Stimulated activated CD8-positive, alpha-beta memory T cell treated with anti-CD3 and anti-CD28 coated beads, Interleukin-15, amount 100 ng/mL, for 24 hours (primary cell): ENCODE measurements around the gene SNX19.

Experiments
- DNase-seq: peaks from one replicate; pipeline ENCODE4 v3.0.0-alpha.2; 2020; ENCODE audit warnings: low read depth

Gene SNX19

DNA sequence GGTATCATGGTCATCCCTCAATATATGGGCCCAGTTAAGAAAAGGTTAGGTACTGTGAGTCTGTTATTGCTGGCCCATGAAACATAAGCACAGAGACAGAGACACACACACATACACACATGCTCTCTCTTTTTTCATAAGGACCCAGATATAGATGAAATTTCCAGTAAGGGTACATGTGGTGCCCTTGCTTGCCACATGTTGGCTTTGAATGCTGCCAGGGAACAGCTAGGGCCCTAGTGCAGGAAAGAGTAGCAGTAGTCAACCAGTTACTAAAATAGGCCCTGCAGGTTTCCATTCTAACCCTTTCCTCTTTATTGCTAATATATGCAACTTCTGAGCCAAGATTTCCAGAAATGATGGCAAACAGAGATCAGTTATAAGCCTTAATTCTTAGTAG, 9.1 kb downstream of the SNX19 start:
- DNase-seq = no peak

DNA sequence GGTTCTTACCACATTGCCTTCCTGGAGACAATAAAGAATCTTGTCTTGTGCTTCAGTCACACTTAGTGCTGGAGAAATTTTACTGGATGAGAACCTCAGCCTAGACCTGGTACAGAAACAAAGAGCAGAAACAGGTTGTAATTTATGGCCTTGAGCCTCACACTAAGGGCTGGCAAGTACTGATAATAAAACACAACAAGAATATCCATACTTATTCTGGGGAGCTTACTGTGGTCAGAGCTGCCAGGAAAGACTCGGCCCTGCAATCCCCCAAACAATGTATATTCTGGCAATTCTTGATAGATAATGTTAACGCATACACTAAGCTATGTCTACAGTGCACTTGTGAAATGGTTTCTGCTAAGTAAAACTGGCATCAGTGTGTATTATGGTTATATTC, 9.7 kb downstream of the SNX19 start:
- DNase-seq = no peak

DNA sequence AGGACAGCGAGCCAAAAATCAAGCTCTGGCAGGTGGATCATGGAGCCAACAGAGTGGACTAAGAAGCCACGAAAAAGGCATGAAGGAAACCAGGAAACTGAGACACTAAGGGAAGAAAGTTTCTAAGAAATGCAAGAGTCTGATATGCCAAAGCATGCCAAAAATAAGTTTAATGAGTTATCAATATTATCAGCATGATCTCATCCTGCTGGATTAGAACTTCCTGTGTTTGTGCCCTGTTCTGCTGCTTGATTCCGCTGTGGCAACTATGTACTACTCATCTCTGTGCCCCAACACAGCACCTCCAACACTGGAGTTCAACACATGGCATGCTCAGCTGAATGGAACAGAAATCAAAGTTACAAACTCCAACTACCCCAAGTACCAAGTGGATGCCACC, 10.8 kb downstream of the SNX19 start:
- DNase-seq = no peak

DNA sequence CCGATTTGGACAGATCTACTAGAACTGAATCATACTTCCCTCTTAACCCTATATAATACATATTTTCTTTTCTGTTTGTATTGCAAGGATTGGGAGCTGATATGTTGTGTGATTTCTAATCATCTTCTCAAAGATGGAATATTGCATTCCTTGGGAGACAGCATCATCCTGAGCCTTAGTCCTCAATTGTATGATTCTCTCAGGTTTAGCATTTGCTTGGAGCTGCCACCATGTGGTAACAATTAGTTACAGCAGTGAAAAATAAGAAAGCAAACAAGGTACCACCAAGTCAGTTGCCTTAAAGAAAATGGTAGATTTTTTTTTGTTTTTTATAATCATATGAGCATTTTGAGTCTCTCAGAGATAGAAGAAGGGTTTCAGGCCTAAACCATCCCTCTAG, 11.9 kb downstream of the SNX19 start:
- DNase-seq = no peak

DNA sequence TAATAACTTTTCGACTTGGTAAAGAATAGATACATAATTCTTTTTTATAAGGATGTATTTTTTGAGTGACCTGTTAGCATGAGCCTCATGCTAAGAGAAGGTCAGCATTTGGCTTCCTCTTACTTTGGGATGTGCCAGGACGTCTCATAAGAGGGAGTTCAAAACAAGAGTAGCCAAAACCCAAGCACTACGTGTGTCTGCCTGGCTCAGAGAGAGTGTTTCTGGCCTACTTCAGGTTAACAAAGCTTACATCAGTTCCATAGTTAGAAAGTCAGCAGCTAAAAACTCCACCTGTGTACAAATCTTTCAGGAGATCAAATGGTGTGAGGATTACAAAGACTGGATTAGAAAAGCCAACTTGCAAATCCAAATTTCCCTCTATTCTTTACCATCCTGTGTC, 13.9 kb downstream of the SNX19 start:
- DNase-seq = no peak

DNA sequence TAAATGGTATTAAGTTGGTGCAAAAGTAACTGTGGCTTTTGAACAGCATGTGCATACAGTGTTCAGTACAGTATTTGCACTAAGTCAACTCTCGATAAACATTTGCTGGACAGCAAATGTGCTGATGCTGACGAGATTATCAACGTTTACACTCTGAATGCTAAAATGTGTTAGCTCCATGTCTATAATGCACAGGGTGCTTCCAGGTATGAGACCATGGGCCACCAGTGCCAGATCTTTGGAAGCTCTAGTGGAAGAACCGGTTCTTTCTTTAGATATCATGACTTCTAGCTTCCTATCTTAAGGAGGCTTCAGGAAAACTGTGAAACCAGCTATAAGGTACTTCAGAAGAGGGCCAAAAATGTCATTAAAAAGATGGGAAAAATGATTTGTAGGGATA, 17.2 kb downstream of the SNX19 start:
- DNase-seq = no peak

DNA sequence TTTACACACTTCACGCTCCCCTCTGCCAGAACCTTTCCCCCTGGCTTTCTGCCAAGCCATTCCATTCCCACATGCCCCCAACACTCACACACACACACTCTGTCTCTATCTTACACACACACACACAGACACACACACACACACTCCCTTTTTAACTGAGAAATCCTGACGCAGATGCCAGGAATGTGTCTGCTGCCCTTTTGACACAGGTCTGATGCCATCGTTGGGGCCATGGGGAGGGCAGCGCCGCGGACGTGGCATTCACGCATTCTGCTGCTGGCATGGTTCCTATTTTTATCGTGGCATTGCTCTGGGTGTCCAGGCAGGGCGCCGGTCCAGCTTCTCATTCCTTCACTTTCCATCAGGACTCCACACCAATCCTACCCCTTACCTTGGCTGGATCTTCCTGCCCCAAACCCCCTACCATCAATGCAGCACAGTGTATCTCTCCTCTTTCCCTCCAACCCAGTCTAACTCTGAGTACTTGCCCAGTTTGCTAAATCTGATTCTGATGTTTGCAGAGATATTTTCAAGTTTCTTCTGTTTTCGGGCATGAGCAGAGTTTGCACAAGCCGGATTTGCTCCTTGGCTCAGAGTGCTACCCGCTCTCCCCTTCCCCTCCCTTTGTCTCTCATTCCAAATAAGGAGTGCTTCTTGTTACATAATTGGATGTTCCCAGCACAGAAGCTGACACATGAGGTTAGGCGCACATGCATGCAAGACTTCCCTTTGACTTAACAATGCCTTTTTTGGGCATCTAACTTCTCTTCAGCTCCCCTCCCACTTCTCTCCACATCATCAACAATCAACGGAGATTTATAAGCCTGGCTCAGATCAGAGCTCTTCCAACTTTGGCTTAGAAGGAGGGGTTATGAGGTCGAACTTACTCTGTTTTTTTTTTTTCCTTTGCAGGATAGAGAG, 18.8 kb downstream of the SNX19 start:
- DNase-seq = no peak

DNA sequence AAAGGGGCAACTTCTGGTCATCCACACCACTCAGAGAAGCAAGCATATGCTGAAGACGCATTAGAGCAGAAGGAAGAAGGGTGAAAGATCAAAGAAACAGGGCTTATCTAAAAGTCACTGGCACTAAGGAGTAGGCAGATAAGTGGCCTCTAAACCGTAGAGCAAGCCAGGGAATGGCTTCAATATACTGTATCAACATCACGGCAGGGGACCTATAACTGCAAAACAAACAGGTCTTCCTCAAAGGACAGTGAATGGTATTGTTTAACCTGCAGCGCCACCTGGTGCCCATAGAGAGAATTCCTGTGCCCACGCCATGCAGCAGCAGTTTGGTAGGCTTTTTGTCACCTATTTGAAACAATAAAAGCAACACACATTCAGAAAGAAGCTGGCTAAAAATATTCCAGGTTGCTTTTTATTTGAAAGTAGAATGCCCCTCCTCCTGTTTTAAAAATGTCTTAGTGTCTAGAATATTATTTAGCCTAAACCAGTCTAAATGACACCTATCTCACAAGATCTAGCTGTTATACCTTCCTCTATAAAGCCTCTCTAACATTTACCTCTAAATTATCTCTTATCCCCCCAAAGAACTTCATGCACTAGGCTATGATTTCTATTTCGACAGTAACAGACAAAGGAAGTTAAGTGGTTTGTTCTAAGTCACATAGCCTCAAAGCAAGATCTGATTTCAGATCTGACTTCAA, 21.8 kb downstream of the SNX19 start:
- peak; percentile 26 for DNase-seq

DNA sequence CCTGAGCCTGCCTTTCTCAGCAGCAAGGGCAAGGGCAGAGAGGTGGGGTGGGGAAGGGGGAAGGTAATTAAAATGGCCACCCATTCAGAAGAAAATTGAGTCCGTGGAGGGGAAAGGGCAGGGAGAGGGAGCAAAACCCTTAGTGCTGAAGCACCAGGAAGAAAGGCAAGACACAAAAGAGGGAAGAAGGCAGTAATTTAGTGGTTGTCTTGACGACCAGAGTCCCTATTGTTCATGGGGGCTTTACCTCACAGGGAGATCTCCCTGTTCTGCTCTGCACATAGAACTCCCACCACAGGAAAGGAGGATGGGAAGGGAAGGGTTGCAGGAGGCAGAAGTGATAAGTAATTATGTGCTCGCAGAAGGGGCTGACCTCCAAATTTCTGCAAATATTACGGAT, 23.4 kb downstream of the SNX19 start:
- no peak for DNase-seq

DNA sequence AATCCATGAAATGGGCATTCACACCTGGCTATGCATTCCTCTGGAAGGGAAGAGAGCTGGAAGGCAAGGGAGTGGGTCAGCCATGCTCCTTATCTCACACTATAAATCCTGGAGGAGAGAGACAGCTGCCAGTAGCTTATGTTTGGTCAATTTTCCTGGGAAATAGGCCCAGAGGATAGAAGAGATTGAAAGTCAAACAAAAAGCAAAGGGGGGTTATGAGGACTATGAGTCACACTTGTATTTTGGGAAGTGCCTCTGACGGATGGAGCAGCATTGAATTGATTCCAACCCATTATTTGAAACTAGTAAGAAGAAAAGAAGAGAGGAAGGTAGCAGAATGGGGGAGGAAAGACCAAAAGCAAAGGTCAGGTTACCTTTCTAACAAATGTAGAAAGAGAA, 25.0 kb downstream of the SNX19 start:
- DNase-seq = no peak

DNA sequence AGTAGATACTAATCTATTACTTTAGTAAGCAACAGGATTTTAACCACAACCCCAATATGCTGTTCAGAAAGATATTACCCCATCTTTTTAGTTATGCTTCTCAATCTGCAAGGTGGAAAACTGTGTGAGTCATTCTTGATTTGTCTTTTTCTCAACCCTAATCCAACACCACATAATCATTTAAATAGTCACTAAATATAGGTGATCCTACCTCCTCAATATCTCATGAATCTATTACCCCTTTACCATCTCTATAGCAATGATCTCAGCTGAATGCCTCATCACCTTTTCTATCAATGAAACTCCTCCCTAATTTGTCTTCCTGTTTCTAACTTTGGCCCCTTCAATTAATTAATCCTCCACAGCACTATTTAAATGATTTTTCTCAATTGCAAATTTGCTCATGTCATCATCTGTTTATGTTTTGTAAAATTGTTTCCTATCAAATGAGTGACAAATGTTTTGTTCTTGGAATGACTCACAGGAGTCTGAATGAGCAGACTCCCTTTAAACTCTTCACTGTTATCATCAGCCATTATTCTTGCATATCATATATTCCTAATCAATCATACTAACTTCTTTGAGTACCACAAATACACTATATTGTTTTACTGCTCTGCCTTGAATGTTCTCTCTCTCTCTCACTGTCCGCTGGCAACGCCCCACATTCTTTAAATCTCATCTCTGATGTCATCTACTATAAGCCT, 26.1 kb downstream of the SNX19 start:
- no peak for DNase-seq

DNA sequence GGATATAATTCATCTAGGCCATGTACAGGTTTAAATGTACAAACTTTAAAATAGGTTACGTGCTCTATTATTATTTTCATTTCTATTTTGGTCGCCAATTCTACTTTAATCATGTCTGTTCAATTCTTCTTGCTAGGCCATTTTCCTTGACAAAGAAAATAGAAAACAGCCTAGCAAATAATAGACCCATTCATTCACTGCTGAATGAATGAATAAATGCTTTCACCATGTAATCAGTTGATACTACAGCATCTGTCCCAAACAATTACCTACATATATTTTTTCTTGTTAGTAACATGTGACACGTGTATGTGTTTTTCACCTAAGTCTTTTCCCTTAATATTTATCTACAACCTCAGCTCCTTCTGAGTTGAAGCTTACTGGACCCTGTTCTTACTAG, 27.5 kb downstream of the SNX19 start:
- DNase-seq = no peak

DNA sequence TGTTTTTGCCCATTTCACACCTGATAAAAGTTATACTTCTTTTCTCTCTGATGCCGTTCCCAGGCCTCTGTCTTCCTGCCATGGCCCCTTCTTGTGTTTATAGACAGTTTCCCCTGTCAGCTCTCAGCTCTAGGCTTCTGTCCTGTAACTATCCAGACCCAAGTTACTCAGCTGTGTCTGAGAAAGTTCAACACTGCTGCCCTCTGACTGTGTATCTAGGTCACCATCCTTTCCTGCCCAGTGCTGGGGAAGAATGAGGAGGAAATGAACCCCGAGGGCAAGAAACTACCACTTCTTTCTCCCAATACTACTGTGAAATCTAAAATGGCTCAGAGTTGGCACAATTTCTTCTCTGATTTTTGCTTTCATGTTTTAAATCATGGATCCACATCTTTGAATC, 29.6 kb downstream of the SNX19 start:
- no peak for DNase-seq

DNA sequence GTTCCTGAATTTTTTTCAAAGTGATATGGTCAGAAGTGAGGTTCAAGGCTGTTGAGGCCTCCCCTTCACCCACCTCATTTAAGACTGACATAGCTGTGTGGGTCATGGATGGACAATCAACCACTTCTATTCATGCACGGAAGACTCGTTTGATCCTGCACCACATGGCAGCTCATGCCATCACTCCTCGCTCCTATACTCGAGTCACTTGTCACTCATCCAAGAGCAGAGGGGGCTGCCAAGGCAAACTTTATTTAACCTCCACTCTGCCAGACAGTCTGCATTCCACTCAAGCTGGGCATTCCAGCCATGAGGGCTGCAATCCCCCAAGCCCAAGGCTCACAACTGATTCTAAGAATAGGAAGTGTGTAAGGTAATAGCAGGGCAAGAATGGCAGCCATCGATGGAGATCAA, 34.1 kb downstream of the SNX19 start:
- DNase-seq = no peak

DNA sequence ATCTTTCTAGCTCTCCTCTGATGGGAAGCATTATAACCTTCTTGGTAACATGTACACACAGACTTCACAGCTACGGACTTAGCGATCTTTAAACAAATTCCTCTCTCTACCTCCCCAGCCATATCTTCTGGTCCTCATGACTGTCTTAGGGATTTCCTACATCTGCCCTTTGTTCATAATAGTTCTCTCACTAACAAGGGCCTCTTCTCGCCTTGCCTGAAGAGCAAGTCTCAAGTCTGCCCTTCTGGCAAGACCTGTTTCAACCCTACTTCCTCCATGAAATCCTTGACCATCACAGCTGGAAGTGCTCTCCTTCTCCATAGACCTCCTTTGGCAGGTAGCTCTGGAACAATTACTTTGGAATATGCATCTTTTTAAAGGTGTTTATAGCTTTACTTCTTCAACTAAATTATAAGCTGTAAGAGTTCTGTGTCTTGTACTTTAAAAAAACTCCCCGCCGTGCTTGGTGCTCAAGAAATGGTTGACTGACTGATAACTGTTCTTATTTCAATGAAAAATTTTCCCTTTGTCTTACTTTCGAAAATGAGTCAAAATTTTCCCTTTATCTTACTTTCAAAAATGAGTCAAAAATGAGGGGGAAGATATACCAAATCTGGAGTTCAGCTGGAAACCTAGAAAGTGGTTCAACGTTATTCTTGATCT, 34.7 kb downstream of the SNX19 start:
- DNase-seq = no peak

DNA sequence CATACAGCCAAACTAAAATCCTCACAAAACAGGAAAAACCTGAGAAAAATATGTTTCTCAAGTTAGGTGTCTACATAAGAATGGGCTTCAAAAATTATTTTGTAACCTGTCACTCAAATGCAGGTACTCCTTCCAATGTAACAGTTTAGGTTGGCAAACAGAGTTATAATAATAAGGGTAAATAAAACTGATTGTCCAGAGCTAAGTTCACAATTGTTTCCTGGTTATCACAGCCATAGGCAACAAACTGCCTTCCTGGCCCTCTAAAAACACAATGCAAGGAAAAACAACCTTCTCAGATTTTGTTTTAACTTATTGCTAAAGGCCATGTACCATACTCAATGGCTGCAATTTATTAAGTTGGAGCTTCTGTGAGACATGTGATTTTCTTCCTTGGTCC, 36.4 kb downstream of the SNX19 start:
- DNase-seq = no peak

DNA sequence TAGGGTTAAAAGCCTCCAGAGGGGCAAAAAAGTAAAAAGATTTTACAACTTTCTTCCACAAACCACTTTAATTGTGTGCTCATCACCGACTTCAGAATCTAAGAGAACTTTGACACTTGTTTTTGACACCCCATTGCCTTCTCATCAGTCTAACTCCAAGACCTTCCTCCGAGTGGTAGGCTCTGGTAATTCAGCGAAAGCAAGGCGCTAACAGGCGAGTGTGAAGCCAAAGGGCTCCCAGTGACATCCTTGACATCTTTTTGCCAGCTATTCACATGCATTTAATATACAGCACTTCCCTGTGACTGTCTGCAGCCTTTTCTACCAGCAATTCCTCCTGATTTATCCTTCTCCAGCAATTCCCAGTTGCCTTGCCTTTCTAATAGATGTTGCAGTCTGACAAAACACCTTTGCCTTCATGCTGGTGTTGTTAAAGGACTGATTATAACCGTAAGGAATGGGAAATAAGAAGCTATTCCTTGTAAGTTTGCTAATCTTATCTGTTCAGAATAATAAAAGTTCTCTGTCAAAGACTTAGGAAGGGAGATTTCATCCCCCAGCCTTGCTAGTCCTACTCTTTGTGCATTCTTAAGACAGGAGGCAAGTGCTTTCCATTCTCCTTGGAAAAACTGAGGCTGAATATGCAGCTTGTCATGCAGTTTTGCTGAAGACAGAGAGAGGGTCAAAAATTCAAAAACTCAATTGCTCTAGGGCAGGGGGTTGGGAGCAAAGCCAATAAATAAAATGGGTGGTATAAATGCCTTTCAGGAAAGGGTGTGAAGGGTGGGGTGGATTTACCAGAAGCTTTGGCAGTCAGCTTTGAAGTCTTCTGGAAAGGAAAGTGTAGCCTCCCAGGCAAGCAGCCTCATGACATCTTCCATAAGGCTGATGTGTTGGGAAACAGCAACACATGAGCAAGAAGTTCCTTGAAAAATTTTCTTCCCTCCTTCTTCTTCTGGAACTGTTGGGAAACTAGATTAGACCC, 39.1 kb downstream of the SNX19 start:
- no peak for DNase-seq

DNA sequence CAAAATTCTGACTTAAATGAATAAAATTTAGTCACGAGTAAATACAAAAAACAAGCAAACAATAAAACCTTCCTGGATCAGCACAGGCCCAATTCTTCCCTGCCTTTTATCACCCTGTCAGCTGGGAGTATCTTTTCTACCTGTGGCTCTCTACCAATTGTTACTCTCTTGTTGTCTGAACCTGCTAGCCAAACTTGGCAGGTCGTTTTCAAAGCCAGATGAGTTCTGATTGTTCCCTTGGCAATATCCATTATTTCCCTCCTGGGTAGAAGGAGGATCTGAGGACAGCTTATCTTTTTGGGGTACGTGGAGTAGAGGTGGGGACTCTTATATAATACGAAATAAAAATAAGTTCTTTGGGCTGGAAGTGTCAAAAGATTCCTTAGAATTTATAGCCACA, 40.2 kb downstream of the SNX19 start:
- DNase-seq = no peak

DNA sequence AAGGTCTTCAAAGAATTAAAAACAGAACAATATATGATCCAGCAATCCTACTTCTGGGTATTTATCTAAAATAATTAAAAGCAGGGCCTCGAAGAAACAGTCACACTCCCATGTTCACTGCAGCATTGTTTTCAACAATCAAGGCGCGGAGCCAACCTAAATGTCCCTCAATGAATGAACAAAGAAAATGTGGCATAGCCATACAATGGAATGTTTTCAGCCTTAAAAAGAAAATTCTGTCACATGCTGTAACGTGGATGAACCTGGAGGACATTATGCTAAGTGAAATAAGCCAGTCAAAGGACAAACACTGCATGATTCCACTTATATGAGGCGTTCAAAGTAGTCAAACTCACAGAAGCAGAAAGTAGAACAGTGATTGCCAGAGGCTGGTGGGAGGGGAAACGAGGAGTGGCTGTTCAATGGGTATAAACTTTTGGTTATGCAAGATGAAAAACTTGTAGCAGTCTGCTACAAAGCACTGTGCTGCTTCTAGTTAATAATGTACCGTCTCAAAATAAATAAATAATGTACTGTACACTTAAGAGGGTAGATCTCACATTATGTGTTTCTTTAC, 41.2 kb downstream of the SNX19 start:
- no peak for DNase-seq

DNA sequence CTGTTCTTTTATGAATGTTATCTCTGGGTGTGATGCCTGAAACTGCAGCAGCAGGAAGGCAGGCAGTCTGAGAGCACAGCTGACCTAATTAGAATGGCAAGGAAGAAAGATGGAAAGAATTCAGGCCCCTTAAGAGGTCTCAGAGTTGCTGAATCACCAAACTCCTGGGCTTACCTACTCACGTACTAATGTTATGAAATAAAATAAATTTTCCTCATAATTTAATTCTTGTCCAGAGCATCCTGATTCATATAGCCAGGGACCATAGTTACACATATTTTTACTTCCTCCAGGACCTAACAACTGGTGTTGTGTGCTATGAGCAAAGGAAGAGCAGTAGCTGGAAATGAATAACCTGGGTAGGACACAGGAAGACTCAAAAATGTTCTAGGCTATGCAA, 41.9 kb downstream of the SNX19 start:
- DNase-seq = no peak

DNA sequence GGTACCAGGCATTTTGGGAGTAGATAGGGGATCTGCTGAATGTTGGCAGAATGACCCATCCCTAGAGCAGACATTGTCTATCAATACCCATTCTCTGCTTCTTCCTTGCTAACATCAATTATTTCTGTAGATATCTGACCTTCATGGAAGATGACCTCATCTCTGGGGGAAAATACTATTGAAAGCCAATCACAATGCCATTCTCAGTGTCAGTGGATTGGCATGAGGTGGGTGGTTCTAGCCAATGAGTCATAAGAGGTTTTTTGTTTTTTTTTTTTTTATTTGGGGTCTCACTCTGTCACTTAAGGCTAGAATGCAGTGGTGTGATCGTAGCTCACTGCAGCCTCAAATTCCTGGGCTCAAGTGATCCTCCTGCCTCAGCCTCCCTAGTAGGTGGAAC, 42.5 kb downstream of the SNX19 start:
- no peak for DNase-seq
